ENCODE measurements around the gene ALDH16A1. TPM values are rescaled to one million over a fixed set of nuclear protein-coding genes. Genes with fewer than 3 reads are reported as not detected.

The ALDH16A1 gene
- total RNA-seq, 2 donors from 2014 or later, result 22.6 to 34.0 TPM

- H3K36me3 Mint-ChIP-seq, result peaks cover 0 to 8% of the 10 kb centered on the region in 2 donors
- ATAC-seq (peak in 1 of 2 donors; percentile 63), DNase-seq (ENCODE audit: low spot score in 2 of 2) (peak in 1 of 2 donors; percentile 64)
- H3K9me3 Mint-ChIP-seq, result no peaks in the 10 kb centered on the region
- no peak overlapping the region for H3K27ac Mint-ChIP-seq
Measured at GRCh38 chr19:49421039-49421877, 31.8 kb upstream of the ALDH16A1 start.

- Mint-ChIP-seq H3K36me3 (peaks cover 0 to 13% of the 10 kb centered on the region in 2 donors), H3K9me3 (no peaks in the 10 kb centered on the region), H3K27ac (no peak overlapping the region)
- ATAC-seq (no peak), DNase-seq (ENCODE audit: low spot score in 2 of 2) (no peak)
Measured at GRCh38 chr19:49421878-49422202, 31.2 kb upstream of the ALDH16A1 start.

- H3K27ac Mint-ChIP-seq, result no peak overlapping the region
- no peaks in the 10 kb centered on the region for H3K9me3 Mint-ChIP-seq
- peak; percentile 72 for ATAC-seq
- DNase-seq (ENCODE audit: low spot score in 2 of 2), result peak in 1 of 2 donors; percentile 78
- H3K36me3 Mint-ChIP-seq, result peaks cover 0 to 18% of the 10 kb centered on the region in 2 donors
Measured at GRCh38 chr19:49422407-49423070, 30.5 kb upstream of the ALDH16A1 start.

GRCh38 chr19:49423071-49423984, 29.7 kb upstream of the ALDH16A1 start, which contains the start of gene PTH2:
PTH2 (minus strand) TSS chr19:49423441; CDS start chr19:49423339, 102 bp downstream.
- no peak for ATAC-seq
- no peak for DNase-seq (ENCODE audit: low spot score in 2 of 2)
- Mint-ChIP-seq H3K9me3 (no peaks in the 10 kb centered on the region), H3K36me3 (peaks cover 0 to 18% of the 10 kb centered on the region in 2 donors), H3K27ac (peak within 1 kb of the TSS in 1 of 2 donors; percentile 9)

GRCh38 chr19:49423985-49424303, 29.1 kb upstream of the ALDH16A1 start:
- DNase-seq (ENCODE audit: low spot score in 2 of 2) (no peak), ATAC-seq (peak; percentile 30 to 70)

GRCh38 chr19:49425178-49425577, 27.8 kb upstream of the ALDH16A1 start, which contains the start of gene GFY:
GFY (plus strand) TSS chr19:49425388; CDS start chr19:49426431, 1,043 bp downstream.
- Mint-ChIP-seq H3K27ac (no peak within 1 kb of the TSS), H3K9me3 (no peaks in the 10 kb centered on the region), H3K36me3 (peaks cover 0 to 24% of the 10 kb centered on the region in 2 donors)
- no peak for DNase-seq (ENCODE audit: low spot score in 2 of 2)
- no peak for ATAC-seq

More at GRCh38 chr19:49423985-49424303, 29.1 kb upstream of the ALDH16A1 start:
- peak overlapping the region in 1 of 2 donors; percentile 9 for H3K27ac Mint-ChIP-seq
- H3K36me3 Mint-ChIP-seq, result peaks cover 0 to 18% of the 10 kb centered on the region in 2 donors
- no peaks in the 10 kb centered on the region for H3K9me3 Mint-ChIP-seq

- ATAC-seq, result no peak
- peak in 1 of 2 donors; percentile 52 for DNase-seq (ENCODE audit: low spot score in 2 of 2)
- Mint-ChIP-seq H3K27ac (no peak overlapping the region), H3K36me3 (peaks cover 0 to 24% of the 10 kb centered on the region in 2 donors), H3K9me3 (no peaks in the 10 kb centered on the region)
Measured at GRCh38 chr19:49425922-49426592, 27.0 kb upstream of the ALDH16A1 start.

- DNase-seq (ENCODE audit: low spot score in 2 of 2) (no peak), ATAC-seq (no peak)
- Mint-ChIP-seq H3K36me3 (peaks cover 5 to 18% of the 10 kb centered on the region in 2 donors), H3K9me3 (no peaks in the 10 kb centered on the region), H3K27ac (no peak overlapping the region)
Measured at GRCh38 chr19:49427339-49427738, 25.7 kb upstream of the ALDH16A1 start.

- Mint-ChIP-seq H3K9me3 (no peaks in the 10 kb centered on the region), H3K27ac (no peak overlapping the region), H3K36me3 (peaks cover 5 to 18% of the 10 kb centered on the region in 2 donors)
- ATAC-seq (peak in 1 of 2 donors; percentile 37), DNase-seq (ENCODE audit: low spot score in 2 of 2) (no peak)
Measured at GRCh38 chr19:49427855-49428546, 25.0 kb upstream of the ALDH16A1 start.

- Mint-ChIP-seq H3K36me3 (peaks cover 5 to 18% of the 10 kb centered on the region in 2 donors), H3K27ac (no peak overlapping the region)
- no peak for ATAC-seq
Measured at GRCh38 chr19:49428547-49429451, 24.2 kb upstream of the ALDH16A1 start.

GRCh38 chr19:49430172-49430677, 22.8 kb upstream of the ALDH16A1 start:
- Mint-ChIP-seq H3K9me3 (no peaks in the 10 kb centered on the region), H3K36me3 (peaks cover 5 to 18% of the 10 kb centered on the region in 2 donors), H3K27ac (no peak overlapping the region)
- DNase-seq (ENCODE audit: low spot score in 2 of 2) (no peak), ATAC-seq (peak in 1 of 2 donors; percentile 17)

More at GRCh38 chr19:49428547-49429451, 24.2 kb upstream of the ALDH16A1 start:
- no peak for DNase-seq (ENCODE audit: low spot score in 2 of 2)
- no peaks in the 10 kb centered on the region for H3K9me3 Mint-ChIP-seq

- ATAC-seq (peak; percentile 56 to 61), DNase-seq (ENCODE audit: low spot score in 2 of 2) (no peak)
- Mint-ChIP-seq H3K27ac (no peak overlapping the region), H3K36me3 (peaks cover 5 to 18% of the 10 kb centered on the region in 2 donors), H3K9me3 (no peaks in the 10 kb centered on the region)
Measured at GRCh38 chr19:49430678-49431329, 22.2 kb upstream of the ALDH16A1 start.

- ATAC-seq (no peak), DNase-seq (ENCODE audit: low spot score in 2 of 2) (peak in 1 of 2 donors; percentile 51)
- Mint-ChIP-seq H3K9me3 (no peaks in the 10 kb centered on the region), H3K27ac (no peak overlapping the region), H3K36me3 (peaks cover 5 to 15% of the 10 kb centered on the region in 2 donors)
Measured at GRCh38 chr19:49431330-49431749, 21.7 kb upstream of the ALDH16A1 start.
